ENCODE results near the gene C2orf66.

C2orf66 gene

GRCh38 chr2:196809260-196809659, at the start of gene C2orf66:
Gene C2orf66, minus strand, starts transcription at chr2:196809355. Its CDS starts 19 bp downstream, at chr2:196809336.
- in situ Hi-C loops (cut with HindIII; ENCODE audit: low pct_unique_long_range_greater_than_20kb, low sequenced_read_pairs) = no loop called here
- no peak for TF ChIP-seq JUND (IDR thresholded peaks at IDR 0.05; ENCODE audit: low read depth)
- DNase-seq (ENCODE audit: low read depth in 1 of 2, low spot score in 1 of 2) = no peak

- in situ Hi-C loops (cut with HindIII; ENCODE audit: low pct_unique_long_range_greater_than_20kb, low sequenced_read_pairs) = no loop called here
- no peak for DNase-seq (ENCODE audit: low read depth in 1 of 2, low spot score in 1 of 2)
- TF ChIP-seq JUND (IDR thresholded peaks at IDR 0.05; ENCODE audit: low read depth) = no peak
These were observed 45.5 kb upstream of the C2orf66 start for GRCh38 chr2:196854629-196855028.

GRCh38 chr2:196853301-196854087, 44.3 kb upstream of the C2orf66 start:
- in situ Hi-C loops (cut with HindIII; ENCODE audit: low pct_unique_long_range_greater_than_20kb, low sequenced_read_pairs) = no loop called here
- DNase-seq (ENCODE audit: low read depth in 1 of 2, low spot score in 1 of 2) = no peak
- TF ChIP-seq JUND (IDR thresholded peaks at IDR 0.05; ENCODE audit: low read depth) = no peak

- in situ Hi-C loops (cut with HindIII; ENCODE audit: low pct_unique_long_range_greater_than_20kb, low sequenced_read_pairs) = no loop called here
- no peak for TF ChIP-seq JUND (IDR thresholded peaks at IDR 0.05; ENCODE audit: low read depth)
These were observed 41.9 kb upstream of the C2orf66 start for GRCh38 chr2:196851088-196851487.

GRCh38 chr2:196849895-196850294, 40.7 kb upstream of the C2orf66 start:
- no peak for TF ChIP-seq JUND (IDR thresholded peaks at IDR 0.05; ENCODE audit: low read depth)
- in situ Hi-C loops (cut with HindIII; ENCODE audit: low pct_unique_long_range_greater_than_20kb, low sequenced_read_pairs) = no loop called here
- DNase-seq (ENCODE audit: low read depth in 1 of 2, low spot score in 1 of 2) = peak; percentile 11 to 50

More at GRCh38 chr2:196851088-196851487, 41.9 kb upstream of the C2orf66 start:
- no peak for DNase-seq (ENCODE audit: low read depth in 1 of 2, low spot score in 1 of 2)

- no peak for DNase-seq (ENCODE audit: low read depth in 1 of 2, low spot score in 1 of 2)
- in situ Hi-C loops (cut with HindIII; ENCODE audit: low pct_unique_long_range_greater_than_20kb, low sequenced_read_pairs) = no loop called here
- no peak for TF ChIP-seq JUND (IDR thresholded peaks at IDR 0.05; ENCODE audit: low read depth)
These were observed 37.1 kb upstream of the C2orf66 start for GRCh38 chr2:196846295-196846694.

GRCh38 chr2:196845371-196845770, 36.2 kb upstream of the C2orf66 start:
- no peak for TF ChIP-seq JUND (IDR thresholded peaks at IDR 0.05; ENCODE audit: low read depth)
- in situ Hi-C loops (cut with HindIII; ENCODE audit: low pct_unique_long_range_greater_than_20kb, low sequenced_read_pairs) = no loop called here
- DNase-seq (ENCODE audit: low read depth in 1 of 2, low spot score in 1 of 2) = no peak

- peak in 1 of 2 experiments; percentile 10 for DNase-seq (ENCODE audit: low read depth in 1 of 2, low spot score in 1 of 2)
- no peak for TF ChIP-seq JUND (IDR thresholded peaks at IDR 0.05; ENCODE audit: low read depth)
- in situ Hi-C loops (cut with HindIII; ENCODE audit: low pct_unique_long_range_greater_than_20kb, low sequenced_read_pairs) = no loop called here
These were observed 31.0 kb upstream of the C2orf66 start for GRCh38 chr2:196840171-196840570.

- in situ Hi-C loops (cut with HindIII; ENCODE audit: low pct_unique_long_range_greater_than_20kb, low sequenced_read_pairs) = no loop called here
- TF ChIP-seq JUND (IDR thresholded peaks at IDR 0.05; ENCODE audit: low read depth) = no peak
- DNase-seq (ENCODE audit: low read depth in 1 of 2, low spot score in 1 of 2) = no peak
These were observed 30.4 kb upstream of the C2orf66 start for GRCh38 chr2:196839574-196839973.

- DNase-seq (ENCODE audit: low read depth in 1 of 2, low spot score in 1 of 2) = peak in 1 of 2 experiments; percentile 27
- TF ChIP-seq JUND (IDR thresholded peaks at IDR 0.05; ENCODE audit: low read depth) = no peak
- in situ Hi-C loops (cut with HindIII; ENCODE audit: low pct_unique_long_range_greater_than_20kb, low sequenced_read_pairs) = no loop called here
These were observed 27.3 kb upstream of the C2orf66 start for GRCh38 chr2:196836440-196836839.

- DNase-seq (ENCODE audit: low read depth in 1 of 2, low spot score in 1 of 2) = no peak
- in situ Hi-C loops (cut with HindIII; ENCODE audit: low pct_unique_long_range_greater_than_20kb, low sequenced_read_pairs) = no loop called here
- TF ChIP-seq JUND (IDR thresholded peaks at IDR 0.05; ENCODE audit: low read depth) = no peak
These were observed 21.5 kb upstream of the C2orf66 start for GRCh38 chr2:196830701-196831100.

GRCh38 chr2:196827356-196827755, 18.2 kb upstream of the C2orf66 start:
- DNase-seq (ENCODE audit: low read depth in 1 of 2, low spot score in 1 of 2) = no peak
- TF ChIP-seq JUND (IDR thresholded peaks at IDR 0.05; ENCODE audit: low read depth) = no peak
- in situ Hi-C loops (cut with HindIII; ENCODE audit: low pct_unique_long_range_greater_than_20kb, low sequenced_read_pairs) = no loop called here

- in situ Hi-C loops (cut with HindIII; ENCODE audit: low pct_unique_long_range_greater_than_20kb, low sequenced_read_pairs) = no loop called here
- DNase-seq (ENCODE audit: low read depth in 1 of 2, low spot score in 1 of 2) = no peak
- no peak for TF ChIP-seq JUND (IDR thresholded peaks at IDR 0.05; ENCODE audit: low read depth)
These were observed 14.8 kb upstream of the C2orf66 start for GRCh38 chr2:196823750-196824522.
